ENCODE data around the gene TMEM221. TPM values are rescaled to one million over a fixed set of nuclear protein-coding genes. Genes with fewer than 3 reads are reported as not detected.

TMEM221 gene
- total RNA-seq, 8 experiments from 2014 or later: 0.23 to 1.7 (median 0.29) TPM; not detected in 1

GRCh38 chr19:17390665-17391370 lies 57.6 kb downstream of the TMEM221 start:
- 0 to 20% (median 4%) methylated on average over 1 to 10 of the region's 50 CpGs; no CpG with 5 or more reads in 4 of the 10 experiments for WGBS, 10 experiments
- peak overlapping the region; percentile 31 to 40 (median 37) for H3K4me3 ChIP-seq
- H3K27ac ChIP-seq: peak overlapping the region in 1 of 2 donors; percentile 13
- peaks cover 4 to 5% of the 10 kb centered on the region in 2 donors for H3K4me1 ChIP-seq (replicated peaks in 1 of 2)
- in situ Hi-C loops (cut with MboI; ENCODE audit: low pct_unique_long_range_greater_than_20kb in 2 of 9, low sequenced_read_pairs in 9 of 9, unreplicated experiment in 9 of 9): no loop called here
- ATAC-seq (replicated peaks in 6 of 8): peak; percentile 95 to 98 (median 96)

GRCh38 chr19:17389957-17390664 lies 58.4 kb downstream of the TMEM221 start:
- in situ Hi-C loops (cut with MboI; ENCODE audit: low pct_unique_long_range_greater_than_20kb in 2 of 9, low sequenced_read_pairs in 9 of 9, unreplicated experiment in 9 of 9): no loop called here
- WGBS, 10 experiments: 0 to 83% (median 60%) methylated on average over 1 to 5 of the region's 37 CpGs; no CpG with 5 or more reads in 2 of the 10 experiments
- peak in 1 of 8 experiments; percentile 18 for ATAC-seq (replicated peaks in 6 of 8)
- H3K27ac ChIP-seq: peak overlapping the region in 1 of 2 donors; percentile 13
- peaks cover 4 to 5% of the 10 kb centered on the region in 2 donors for H3K4me1 ChIP-seq (replicated peaks in 1 of 2)
- H3K4me3 ChIP-seq: peak overlapping the region; percentile 31 to 40 (median 37)

- Histone ChIP-seq H3K4me1 (replicated peaks in 1 of 2) (peaks cover 4 to 5% of the 10 kb centered on the region in 2 donors), H3K27ac (no peak overlapping the region), H3K4me3 (no peak overlapping the region)
- WGBS, 10 experiments: 0 to 67% (median 42%) methylated on average over 1 of the region's 1 CpG; no CpG with 5 or more reads in 2 of the 10 experiments
- in situ Hi-C loops (cut with MboI; ENCODE audit: low pct_unique_long_range_greater_than_20kb in 2 of 9, low sequenced_read_pairs in 9 of 9, unreplicated experiment in 9 of 9): no loop called here
- ATAC-seq (replicated peaks in 6 of 8): no peak
Observed at GRCh38 chr19:17389288-17389687, 59.2 kb downstream of the TMEM221 start.

- no peak overlapping the region for H3K27ac ChIP-seq
- 20 to 89% (median 33%) methylated on average over 1 to 10 of the region's 20 CpGs; no CpG with 5 or more reads in 4 of the 10 experiments for WGBS, 10 experiments
- in situ Hi-C loops (cut with MboI; ENCODE audit: low pct_unique_long_range_greater_than_20kb in 2 of 9, low sequenced_read_pairs in 9 of 9, unreplicated experiment in 9 of 9): no loop called here
- peak in 3 of 8 experiments; percentile 21 to 56 (median 38) for ATAC-seq (replicated peaks in 6 of 8)
- peaks cover 0 to 6% of the 10 kb centered on the region in 2 donors for H3K4me1 ChIP-seq (replicated peaks in 1 of 2)
- H3K4me3 ChIP-seq: no peak overlapping the region
Observed at GRCh38 chr19:17385878-17386611, 62.4 kb downstream of the TMEM221 start.

Other genes starting within 250 kb of the TMEM221 start
- 10 to 100 TPM; 14.7 to 31.0 (median 22.9) TPM for gene USE1, start 233.3 kb downstream of the TMEM221 start, total RNA-seq
- 10 to 100 TPM in 3 of 8 experiments, 1 to 10 TPM in 5; 5.4 to 19.2 (median 9.5) TPM for gene OCEL1, start 222.4 kb downstream of the TMEM221 start, total RNA-seq
- 10 to 100 TPM; 16.7 to 27.0 (median 19.5) TPM for gene NR2F6, start 202.7 kb downstream of the TMEM221 start, total RNA-seq
- under 1 TPM in 7 of 8 experiments, not detected in 1; 0.07 to 0.59 (median 0.27) TPM for gene USHBP1, start 183.9 kb downstream of the TMEM221 start, total RNA-seq
- 10 to 100 TPM; 50.6 to 91.4 (median 64.5) TPM for gene BABAM1, start 181.2 kb downstream of the TMEM221 start, total RNA-seq
- 1 to 10 TPM in 6 of 8 experiments, under 1 TPM in 2; 0.46 to 2.9 (median 1.4) TPM for gene ANKLE1, start 166.8 kb downstream of the TMEM221 start, total RNA-seq
- 10 to 100 TPM in 3 of 8 experiments, 1 to 10 TPM in 5; 6.2 to 16.2 (median 8.2) TPM for gene ABHD8, start 145.2 kb downstream of the TMEM221 start, total RNA-seq
- 10 to 100 TPM; 31.8 to 72.9 (median 50.1) TPM for gene MRPL34, start 142.8 kb downstream of the TMEM221 start, total RNA-seq
- 10 to 100 TPM; 39.4 to 85.9 (median 67.4) TPM for gene DDA1, start 139.1 kb downstream of the TMEM221 start, total RNA-seq
- gene ANO8, start 113.8 kb downstream of the TMEM221 start, total RNA-seq: 10 to 100 TPM in 5 of 8 experiments, 1 to 10 TPM in 3; 1.3 to 18.0 (median 10.8) TPM
- 10 to 100 TPM in 7 of 8 experiments, 1 to 10 TPM in 1; 9.0 to 31.3 (median 17.0) TPM for gene GTPBP3, start 111.1 kb downstream of the TMEM221 start, total RNA-seq
- gene PLVAP, start 71.3 kb downstream of the TMEM221 start, total RNA-seq: 1 to 10 TPM in 1 of 8 experiments, under 1 TPM in 6, not detected in 1; 0.05 to 2.5 (median 0.27) TPM
- gene CCDC194, start 54.5 kb downstream of the TMEM221 start, total RNA-seq: 1 to 10 TPM in 1 of 8 experiments, under 1 TPM in 3, not detected in 4; 0.22 to 1.1 (median 0.39) TPM
- gene BST2, start 43.0 kb downstream of the TMEM221 start, total RNA-seq: 100 to 1,000 TPM in 1 of 8 experiments, 10 to 100 TPM in 5, 1 to 10 TPM in 2; 6.8 to 217 (median 31.0) TPM
- 10 to 100 TPM; 23.2 to 52.3 (median 37.9) TPM for gene MVB12A, start 28.6 kb downstream of the TMEM221 start, total RNA-seq
- gene NXNL1, start 12.3 kb upstream of the TMEM221 start, total RNA-seq: not detected
- 10 to 100 TPM in 5 of 8 experiments, 1 to 10 TPM in 3; 6.5 to 30.5 (median 10.5) TPM for gene SLC27A1, start 21.9 kb upstream of the TMEM221 start, total RNA-seq
- gene PGLS, start 63.0 kb upstream of the TMEM221 start, total RNA-seq: 10 to 100 TPM; 42.0 to 83.7 (median 60.5) TPM
- gene COLGALT1, start 107.0 kb upstream of the TMEM221 start, total RNA-seq: 100 to 1,000 TPM in 1 of 8 experiments, 10 to 100 TPM in 7; 19.7 to 101 (median 31.0) TPM
- gene UNC13A, start 239.7 kb upstream of the TMEM221 start, total RNA-seq: 10 to 100 TPM in 5 of 8 experiments, 1 to 10 TPM in 3; 1.4 to 27.6 (median 18.3) TPM

Data from motor neuron (in vitro differentiated cells).